GM19099 (cell line): ENCODE results near the gene HMGB1.

Experiments
- POLR2A ChIP-seq: IDR thresholded peaks from 3 replicates; pipeline ENCODE4 v1.6.1; 2011; ENCODE audit warnings: low read depth; ENCODE audit not compliant: insufficient read length; ENCODE audit errors: extremely low read depth

HMGB1 gene

DNA sequence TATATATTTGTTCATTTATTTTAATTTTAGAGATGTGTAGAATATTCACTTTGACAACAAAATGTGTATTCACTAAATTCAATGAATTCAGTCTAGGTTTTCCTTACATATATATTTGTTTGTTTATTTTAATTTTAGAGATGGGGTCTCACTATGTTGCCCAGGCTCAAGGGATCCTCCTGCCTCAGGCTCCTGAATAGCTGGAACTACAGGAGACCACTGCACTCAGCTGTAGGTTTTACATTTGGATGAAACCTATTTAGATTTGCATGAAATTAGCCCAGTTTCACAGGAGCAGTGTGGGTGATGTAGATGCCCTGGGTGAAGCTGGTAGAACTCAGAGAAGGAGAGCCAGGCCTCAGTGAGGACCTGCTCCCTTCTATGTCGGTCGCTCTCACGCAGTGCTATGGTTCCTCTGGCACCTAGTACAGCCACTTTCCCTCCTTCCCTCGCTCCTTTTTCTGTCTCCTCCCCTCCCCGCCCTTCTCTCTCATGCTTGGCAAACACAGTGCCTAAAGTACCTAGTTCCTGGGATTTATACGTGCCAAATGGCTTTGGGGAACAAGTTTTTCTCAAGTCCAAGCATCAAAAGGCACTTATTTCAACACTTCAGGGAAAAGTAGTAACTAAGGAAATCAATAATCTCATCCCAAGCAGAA lies 14.7 kb upstream of the HMGB1 start:
- TF ChIP-seq POLR2A, result no peak

DNA sequence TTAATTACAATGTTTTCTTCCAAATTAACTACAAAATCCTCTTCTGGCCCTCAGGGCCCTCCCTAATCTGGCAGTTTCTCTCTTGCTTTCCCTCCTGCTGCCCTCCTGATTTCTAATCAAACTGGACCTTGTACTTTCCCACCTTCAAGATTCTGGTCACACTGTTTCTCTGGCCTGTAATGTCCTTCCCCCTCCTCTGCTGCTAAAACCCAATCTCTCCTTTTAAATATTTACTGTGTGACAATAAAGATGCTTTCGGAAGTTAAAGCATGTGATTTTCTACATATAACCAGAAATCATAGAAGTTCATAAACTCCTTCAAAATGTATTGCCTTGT lies 14.1 kb upstream of the HMGB1 start:
- no peak for TF ChIP-seq POLR2A

DNA sequence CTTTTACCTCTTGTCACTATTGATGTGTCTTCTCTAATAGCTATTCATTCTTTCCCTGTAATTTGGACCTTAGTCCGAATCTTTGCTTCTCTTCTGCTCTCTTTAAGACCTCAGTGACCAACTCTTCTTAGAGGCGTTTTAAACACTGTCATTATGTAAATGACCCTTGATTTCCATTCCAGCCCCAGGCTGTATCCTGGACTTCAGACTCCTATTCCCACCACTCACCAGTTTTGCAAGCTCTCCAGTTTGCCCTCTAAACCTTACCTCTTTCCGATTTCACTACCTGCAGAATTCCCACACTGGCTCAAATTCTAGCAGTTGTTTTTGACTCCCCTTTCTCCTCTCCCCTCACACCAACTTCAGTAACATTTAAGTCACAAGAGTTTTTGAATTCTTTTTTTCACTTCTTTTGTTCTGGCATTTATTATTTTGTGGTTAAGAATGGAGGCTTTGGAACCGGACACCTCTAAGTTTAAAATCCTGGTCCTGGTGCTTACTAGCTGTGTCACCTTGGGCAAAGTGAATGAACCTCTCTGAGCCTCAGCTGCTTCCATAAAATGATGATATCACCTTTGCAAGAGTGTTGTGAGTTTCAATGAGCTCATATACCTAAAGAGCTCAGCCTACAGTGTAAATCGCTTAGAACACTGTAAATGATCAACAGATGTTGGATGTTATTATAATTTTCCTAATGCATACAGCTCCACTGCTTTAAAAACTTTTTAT lies 13.6 kb upstream of the HMGB1 start:
- TF ChIP-seq POLR2A, result no peak

DNA sequence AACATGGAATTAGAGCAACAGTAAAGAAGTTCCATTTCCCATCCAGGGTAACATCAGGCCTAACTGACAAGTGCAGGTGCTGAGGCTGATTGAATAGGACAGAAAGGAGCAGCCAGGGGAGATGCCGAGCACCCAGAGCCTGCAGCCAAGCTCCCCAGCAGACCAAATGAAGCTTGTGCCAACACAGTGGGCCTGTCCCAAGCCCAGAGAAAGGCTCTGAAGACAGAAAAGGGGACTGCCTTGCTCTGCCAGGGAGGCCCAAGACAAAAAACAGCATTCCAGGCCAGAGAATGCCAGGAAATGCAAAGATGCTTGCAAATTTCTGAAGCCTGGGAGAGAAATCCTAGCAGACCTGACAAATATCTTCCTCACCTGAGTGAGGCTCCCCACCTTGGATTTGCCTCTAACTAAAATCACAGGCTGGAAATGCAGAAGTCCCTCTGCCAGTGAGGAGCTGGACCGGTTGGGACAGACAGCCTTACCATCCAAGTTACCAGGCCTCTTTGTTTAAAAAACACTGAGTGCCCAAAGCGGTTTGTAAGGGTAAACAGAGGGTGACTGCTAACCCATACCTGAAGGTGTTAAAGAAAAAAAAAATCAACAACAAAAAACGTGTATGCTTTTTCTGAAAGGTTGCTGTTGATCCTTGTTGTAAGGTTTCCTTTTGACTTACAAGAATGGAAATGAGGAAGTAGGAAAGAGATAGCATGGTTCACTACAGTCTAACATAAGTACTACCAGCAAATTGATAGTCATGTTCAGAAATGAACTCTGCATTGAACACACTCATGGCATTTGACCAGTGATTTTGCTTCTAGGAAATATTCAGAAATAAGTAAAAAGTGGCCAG lies 11.8 kb upstream of the HMGB1 start:
- no peak for TF ChIP-seq POLR2A

DNA sequence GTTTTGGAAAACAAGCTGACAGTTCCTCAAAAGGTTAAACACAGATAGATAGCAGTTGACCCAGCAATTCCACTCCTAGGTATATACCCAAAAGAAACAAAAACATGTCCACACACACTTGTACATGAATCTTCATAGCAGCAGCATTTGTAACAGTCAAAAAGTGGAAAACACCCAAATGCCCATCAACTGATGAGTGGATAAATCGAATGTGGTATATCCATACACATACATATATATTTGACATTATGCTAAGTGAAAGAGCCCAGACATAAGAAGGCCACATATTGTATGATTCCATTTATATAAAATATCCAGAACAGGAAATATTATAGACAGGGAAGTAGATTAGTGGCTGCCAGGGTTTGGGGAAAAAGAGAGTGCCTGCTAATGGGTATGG lies 7.9 kb upstream of the HMGB1 start:
- no peak for TF ChIP-seq POLR2A

DNA sequence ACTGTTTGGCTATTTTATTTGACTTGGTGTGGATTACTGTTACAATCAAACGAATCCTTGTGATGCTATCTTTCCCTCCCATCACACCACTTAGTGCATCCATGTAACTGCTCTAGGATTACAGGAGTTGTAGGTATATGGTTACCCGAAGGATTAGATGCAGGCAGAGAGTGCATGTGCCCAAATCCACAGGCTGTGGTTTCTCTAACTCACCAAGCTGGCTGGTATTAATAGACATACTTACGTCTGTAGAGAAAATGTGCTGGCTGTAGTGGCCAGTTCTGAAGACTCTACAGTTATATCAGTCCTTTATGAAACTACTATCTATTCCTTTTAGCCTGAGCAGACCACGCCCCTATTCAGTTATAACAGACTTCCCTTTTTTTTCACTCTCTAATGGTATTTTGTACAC lies 1.1 kb upstream of the HMGB1 start:
- TF ChIP-seq POLR2A, result no peak

DNA sequence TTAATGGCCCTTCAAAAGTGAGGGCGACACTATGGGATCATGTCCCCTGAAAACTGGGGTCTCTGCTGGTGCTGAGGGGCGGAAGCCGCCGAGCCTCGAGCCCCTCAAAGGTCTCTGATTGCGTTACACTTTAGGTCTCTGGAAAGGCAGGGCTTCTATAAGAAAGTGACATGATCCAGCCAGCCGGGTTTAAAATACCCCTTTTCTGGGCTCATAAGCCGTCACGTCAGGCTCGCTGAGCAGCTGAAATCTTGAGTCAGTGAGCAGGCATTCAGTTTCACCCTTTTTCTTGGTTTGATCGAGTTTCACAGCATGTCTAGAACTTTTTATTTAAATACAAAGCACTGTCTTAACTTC lies 600 bp upstream of the HMGB1 start:
- no peak for TF ChIP-seq POLR2A

DNA sequence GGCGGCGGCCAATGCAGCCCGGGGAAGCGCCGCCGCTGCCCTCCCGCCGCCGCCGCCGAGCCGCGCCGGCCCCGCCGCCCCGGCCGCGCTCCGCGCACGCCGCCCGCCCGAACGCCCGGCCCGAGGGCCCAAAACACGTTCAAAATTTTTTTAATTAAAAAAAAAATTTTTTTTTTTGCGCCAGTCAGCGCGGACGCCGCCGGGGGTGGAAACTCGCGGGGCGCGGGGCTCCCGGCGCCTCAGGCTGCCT lies 468 bp downstream of the HMGB1 start:
- no peak for TF ChIP-seq POLR2A

DNA sequence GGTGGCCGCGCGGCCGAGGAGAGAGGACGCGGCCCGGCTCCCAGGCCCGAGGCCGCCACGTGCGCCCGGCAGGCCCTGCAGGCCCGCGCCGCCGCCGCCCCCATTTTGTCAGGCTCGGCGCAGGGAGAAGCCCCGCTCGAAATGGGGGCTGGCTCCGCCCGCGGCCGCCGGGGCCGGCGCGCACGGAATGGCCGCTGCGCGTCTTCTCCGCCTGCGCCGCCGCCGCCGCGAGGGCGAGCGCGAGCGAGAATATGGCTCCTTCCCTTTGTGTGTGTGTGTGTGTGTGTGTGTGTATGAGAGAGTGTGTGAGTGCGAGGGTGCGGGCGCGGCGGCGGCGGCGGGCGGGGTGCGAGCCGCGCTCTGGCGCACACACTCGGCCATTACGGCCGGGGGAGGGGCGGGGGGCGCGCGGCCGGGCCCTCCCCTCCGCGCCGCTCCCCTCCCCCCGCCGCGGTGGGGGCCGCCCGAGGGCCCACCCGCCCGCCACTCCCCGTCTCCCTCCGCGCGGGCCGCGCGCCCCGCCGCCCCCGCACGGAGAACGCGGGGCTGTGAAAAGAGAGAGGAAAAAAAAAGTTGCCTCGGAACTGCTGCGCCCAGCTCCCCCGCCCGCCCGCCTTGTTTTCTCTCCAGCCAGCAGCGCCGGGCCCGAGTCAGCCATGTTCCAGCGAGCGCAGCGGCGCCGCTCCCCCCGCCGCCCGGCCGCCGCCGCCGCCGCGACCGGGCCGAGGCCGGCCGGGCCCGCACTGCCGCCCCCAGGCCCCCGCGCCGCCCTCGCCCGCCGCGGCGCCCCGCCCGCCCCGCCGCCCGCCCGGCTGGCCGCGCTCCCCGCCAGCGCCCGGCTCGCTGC lies 1.0 kb downstream of the HMGB1 start:
- peak; percentile 53 for TF ChIP-seq POLR2A

DNA sequence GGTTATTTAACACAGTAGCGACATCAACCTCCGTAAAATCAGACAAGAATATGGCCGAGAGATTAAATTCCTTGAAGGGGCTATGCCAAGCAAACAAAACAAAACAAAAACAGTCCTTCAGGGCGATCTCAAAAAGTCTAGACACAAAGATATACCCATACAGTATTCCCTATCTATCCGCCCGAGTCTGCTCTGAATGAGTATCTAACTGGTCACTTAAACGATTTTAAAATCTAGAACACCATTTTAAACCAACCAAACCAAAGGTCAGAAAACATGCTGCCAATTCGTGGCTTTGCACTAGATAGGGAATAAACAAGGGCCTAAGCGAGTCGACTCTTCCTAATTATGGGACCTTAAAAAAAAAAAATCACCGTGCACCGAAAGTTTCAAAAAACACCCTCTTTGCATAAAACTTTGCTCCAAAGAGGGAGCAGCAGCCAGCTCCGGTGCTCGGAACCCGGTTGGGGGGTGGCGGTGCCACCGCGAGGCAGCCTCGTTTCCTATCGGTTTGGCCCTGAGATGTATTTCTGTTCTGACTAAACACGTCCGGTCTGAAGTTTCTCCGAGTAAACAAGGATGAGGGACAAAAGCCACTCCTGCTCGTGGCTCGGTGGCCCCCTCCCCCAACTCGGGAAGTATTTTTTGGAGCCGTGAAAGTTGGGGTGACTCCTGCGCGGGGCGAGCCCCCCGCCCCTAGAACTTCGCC lies 1.8 kb downstream of the HMGB1 start:
- no peak for TF ChIP-seq POLR2A

DNA sequence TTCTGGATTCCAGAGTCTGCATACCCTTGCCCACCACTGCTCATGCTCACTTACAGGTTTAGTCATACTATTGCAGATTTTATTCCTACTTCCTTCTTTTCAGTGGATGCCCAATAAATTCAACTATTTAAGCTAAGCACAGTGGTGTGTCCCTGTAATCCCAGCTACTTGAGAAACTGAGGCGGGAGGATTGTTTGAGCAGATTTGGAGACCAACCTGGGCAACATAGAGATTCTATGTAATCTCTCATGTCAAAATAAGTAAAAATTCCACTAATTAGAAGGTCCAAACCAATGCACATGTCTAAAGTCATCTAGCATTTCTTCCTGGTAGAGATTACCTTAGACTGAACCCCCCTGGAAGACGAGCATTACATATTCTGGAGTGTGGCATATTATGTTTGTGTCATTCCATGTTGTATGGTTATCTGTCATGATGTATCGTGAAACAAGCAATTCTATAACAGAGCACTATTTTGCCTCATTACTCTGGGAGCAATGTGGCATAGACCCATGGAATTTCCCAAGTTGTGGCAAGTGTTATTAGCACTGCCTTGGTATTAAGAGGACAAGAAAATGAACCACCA lies 8.3 kb downstream of the HMGB1 start:
- no peak for TF ChIP-seq POLR2A

DNA sequence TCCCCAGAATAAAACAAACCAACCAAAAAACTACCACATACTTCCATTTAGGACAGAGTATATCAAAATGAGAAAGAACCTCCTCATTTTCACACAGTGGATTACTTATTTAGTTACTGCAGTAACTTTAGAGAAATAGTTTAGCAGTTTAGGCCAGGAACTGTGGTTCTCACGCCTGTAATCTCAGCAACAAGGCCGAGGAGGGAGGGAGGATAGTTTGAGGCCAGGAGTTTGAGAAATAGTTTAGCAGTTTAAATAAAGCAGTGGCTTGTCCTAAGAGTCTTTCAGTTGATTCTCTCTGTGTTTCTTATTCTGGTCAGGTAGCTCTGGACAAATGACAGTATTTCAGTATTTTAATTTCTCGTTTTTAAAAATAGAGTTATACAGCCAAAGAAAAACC lies 9.4 kb downstream of the HMGB1 start:
- peak; percentile 9 for TF ChIP-seq POLR2A

DNA sequence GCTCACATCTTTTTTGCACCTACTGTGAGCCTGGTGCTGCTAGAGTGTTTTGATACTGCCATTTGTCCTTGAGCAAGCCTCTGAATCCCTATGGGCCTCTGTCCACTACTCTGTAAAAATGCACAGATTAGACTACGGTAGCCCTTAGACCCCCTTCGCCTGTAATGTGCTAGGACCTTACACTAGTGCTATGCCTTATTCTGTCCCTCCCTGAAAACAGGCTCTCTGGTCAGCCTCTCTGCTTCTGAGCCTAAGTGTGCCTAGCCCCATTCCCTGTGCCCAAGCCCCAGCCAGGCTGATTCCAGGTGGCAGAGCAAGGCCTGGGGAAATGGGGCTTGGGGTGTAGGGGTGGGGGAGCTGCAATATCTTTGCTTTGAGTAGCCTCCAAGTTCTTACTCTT lies 10.7 kb downstream of the HMGB1 start:
- TF ChIP-seq POLR2A, result no peak

DNA sequence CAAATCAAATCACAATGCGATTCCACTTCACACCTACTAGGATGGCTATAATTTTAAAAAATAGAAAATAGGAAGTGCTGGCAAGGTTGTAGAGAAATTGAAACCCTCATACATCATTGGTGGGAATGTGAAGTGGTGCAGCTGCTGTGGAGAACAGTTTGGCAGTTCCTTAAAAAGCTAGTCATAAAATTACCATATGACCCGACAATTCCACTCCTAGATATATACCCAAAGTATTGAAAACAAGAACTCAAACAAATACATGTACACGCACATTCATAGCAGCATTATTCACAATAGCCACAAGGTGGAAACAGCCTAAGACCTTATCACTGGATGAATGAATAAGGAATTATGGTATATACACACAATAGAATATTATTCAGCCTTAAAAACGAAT lies 12.0 kb downstream of the HMGB1 start:
- no peak for TF ChIP-seq POLR2A
